H1 (cell line): Measurements from ENCODE around the gene VCP. TPM values are rescaled to one million over a fixed set of nuclear protein-coding genes. Genes with fewer than 3 reads are reported as not detected.

ENCODE experiments used
- FOSL1 ChIP-seq: IDR thresholded peaks from 2 replicates; pipeline ENCODE4 v1.6.1; 2011; ENCODE audit warnings: mild to moderate bottlenecking, low read depth, low read length, moderate library complexity; ENCODE audit not compliant: insufficient read depth
- GABPA ChIP-seq: IDR thresholded peaks from 2 replicates; pipeline ENCODE4 v1.6.1; 2011; ENCODE audit warnings: mild to moderate bottlenecking, low read length, moderate library complexity, borderline replicate concordance; ENCODE audit not compliant: insufficient read depth
- RFX5 ChIP-seq: IDR thresholded peaks from 2 replicates; pipeline ENCODE4 v1.6.1; 2011; ENCODE audit warnings: low read depth, low read length, improper control_type of control experiment, borderline replicate concordance
- RNF2 ChIP-seq: fragments of 200-900, 300-1000 bp; sonication (generic); IDR thresholded peaks from 2 replicates; pipeline ENCODE4 v1.7.1; 2016; ENCODE audit warnings: borderline replicate concordance, low read depth, mild to moderate bottlenecking, antibody characterized with exemption, low read length; ENCODE audit not compliant: poor library complexity, severe bottlenecking; ENCODE audit errors: missing control alignments
- SP4 ChIP-seq: IDR thresholded peaks from 2 replicates; pipeline ENCODE4 v1.6.1; 2012; ENCODE audit warnings: low read length, inconsistent platforms
- YY1 ChIP-seq: IDR thresholded peaks from 2 replicates; pipeline ENCODE4 v1.6.1; 2011; ENCODE audit warnings: low read depth, mild to moderate bottlenecking, low read length
- polyA plus RNA-seq, 7 experiments: library from polyadenylated mRNA; depleted of rRNA in 3 of 7; stranded (reverse) in 5 of 7; unstranded in 2 of 7; fragments of >200 nt in 5 of 7; fragments of 200-250 nt in 2 of 7; gene quantifications; 1 replicate in 5 of 7; 2 replicates in 1 of 7; 4 replicates in 1 of 7; pipeline versions ENCODE4 v1.2.1 to v1.2.3, GENCODE V29; 2011 to 2013; ENCODE audit warnings: missing spikeins in 2 of 7, mixed read lengths in 2 of 7
- total RNA-seq: library from RNA; stranded (reverse); fragmentation: NEBNext Ultra II Directional; extraction: Animal tissue kit (Norgen Biotek cat#: 25700); gene quantifications from 2 replicates; pipeline ENCODE4 v1.2.1, GENCODE V29; 2021
- TF ChIP-seq, protein P1 (sequence below): fragments of 300-600 bp; sonication (generic); IDR thresholded peaks from 2 replicates; pipeline ENCODE4 v1.7.1; 2012; ENCODE audit warnings: low read length, moderate library complexity, mild to moderate bottlenecking, inconsistent platforms; ENCODE audit not compliant: insufficient replicate concordance
- TF ChIP-seq, protein P2 (sequence below): IDR thresholded peaks from 2 replicates; pipeline ENCODE4 v1.6.1; 2011; ENCODE audit warnings: low read depth, mild to moderate bottlenecking, low read length; ENCODE audit not compliant: insufficient read depth
- TF ChIP-seq, protein P3 (sequence below): IDR thresholded peaks from 2 replicates; pipeline ENCODE4 v1.6.1; 2012; ENCODE audit warnings: low read length, inconsistent platforms

VCP gene
- total and polyA plus RNA-seq, 2 of the 8 experiments (the other 6 are each of a cell fraction or from before 2014, with no cell fraction given) = 173 to 375 TPM

DNA sequence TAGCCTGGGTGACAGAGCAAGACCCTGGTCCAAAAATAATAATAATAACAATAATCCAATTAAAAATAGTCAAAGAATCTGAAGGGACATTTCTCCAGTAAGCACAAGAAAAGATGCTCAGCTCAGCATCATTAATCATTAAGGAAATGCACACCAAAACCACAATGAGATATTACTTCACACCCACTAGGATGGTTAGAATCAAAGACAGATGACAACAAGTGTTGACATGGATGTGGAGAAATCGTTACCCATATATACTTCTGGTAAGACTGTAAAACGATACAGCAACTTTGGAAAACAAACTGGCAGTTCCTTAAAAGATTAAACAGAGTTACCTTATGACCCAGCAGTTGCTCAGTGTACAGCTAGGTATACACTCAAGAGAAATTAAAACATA lies 12.7 kb upstream of the VCP start (continued):
- TF ChIP-seq, protein P1, sequence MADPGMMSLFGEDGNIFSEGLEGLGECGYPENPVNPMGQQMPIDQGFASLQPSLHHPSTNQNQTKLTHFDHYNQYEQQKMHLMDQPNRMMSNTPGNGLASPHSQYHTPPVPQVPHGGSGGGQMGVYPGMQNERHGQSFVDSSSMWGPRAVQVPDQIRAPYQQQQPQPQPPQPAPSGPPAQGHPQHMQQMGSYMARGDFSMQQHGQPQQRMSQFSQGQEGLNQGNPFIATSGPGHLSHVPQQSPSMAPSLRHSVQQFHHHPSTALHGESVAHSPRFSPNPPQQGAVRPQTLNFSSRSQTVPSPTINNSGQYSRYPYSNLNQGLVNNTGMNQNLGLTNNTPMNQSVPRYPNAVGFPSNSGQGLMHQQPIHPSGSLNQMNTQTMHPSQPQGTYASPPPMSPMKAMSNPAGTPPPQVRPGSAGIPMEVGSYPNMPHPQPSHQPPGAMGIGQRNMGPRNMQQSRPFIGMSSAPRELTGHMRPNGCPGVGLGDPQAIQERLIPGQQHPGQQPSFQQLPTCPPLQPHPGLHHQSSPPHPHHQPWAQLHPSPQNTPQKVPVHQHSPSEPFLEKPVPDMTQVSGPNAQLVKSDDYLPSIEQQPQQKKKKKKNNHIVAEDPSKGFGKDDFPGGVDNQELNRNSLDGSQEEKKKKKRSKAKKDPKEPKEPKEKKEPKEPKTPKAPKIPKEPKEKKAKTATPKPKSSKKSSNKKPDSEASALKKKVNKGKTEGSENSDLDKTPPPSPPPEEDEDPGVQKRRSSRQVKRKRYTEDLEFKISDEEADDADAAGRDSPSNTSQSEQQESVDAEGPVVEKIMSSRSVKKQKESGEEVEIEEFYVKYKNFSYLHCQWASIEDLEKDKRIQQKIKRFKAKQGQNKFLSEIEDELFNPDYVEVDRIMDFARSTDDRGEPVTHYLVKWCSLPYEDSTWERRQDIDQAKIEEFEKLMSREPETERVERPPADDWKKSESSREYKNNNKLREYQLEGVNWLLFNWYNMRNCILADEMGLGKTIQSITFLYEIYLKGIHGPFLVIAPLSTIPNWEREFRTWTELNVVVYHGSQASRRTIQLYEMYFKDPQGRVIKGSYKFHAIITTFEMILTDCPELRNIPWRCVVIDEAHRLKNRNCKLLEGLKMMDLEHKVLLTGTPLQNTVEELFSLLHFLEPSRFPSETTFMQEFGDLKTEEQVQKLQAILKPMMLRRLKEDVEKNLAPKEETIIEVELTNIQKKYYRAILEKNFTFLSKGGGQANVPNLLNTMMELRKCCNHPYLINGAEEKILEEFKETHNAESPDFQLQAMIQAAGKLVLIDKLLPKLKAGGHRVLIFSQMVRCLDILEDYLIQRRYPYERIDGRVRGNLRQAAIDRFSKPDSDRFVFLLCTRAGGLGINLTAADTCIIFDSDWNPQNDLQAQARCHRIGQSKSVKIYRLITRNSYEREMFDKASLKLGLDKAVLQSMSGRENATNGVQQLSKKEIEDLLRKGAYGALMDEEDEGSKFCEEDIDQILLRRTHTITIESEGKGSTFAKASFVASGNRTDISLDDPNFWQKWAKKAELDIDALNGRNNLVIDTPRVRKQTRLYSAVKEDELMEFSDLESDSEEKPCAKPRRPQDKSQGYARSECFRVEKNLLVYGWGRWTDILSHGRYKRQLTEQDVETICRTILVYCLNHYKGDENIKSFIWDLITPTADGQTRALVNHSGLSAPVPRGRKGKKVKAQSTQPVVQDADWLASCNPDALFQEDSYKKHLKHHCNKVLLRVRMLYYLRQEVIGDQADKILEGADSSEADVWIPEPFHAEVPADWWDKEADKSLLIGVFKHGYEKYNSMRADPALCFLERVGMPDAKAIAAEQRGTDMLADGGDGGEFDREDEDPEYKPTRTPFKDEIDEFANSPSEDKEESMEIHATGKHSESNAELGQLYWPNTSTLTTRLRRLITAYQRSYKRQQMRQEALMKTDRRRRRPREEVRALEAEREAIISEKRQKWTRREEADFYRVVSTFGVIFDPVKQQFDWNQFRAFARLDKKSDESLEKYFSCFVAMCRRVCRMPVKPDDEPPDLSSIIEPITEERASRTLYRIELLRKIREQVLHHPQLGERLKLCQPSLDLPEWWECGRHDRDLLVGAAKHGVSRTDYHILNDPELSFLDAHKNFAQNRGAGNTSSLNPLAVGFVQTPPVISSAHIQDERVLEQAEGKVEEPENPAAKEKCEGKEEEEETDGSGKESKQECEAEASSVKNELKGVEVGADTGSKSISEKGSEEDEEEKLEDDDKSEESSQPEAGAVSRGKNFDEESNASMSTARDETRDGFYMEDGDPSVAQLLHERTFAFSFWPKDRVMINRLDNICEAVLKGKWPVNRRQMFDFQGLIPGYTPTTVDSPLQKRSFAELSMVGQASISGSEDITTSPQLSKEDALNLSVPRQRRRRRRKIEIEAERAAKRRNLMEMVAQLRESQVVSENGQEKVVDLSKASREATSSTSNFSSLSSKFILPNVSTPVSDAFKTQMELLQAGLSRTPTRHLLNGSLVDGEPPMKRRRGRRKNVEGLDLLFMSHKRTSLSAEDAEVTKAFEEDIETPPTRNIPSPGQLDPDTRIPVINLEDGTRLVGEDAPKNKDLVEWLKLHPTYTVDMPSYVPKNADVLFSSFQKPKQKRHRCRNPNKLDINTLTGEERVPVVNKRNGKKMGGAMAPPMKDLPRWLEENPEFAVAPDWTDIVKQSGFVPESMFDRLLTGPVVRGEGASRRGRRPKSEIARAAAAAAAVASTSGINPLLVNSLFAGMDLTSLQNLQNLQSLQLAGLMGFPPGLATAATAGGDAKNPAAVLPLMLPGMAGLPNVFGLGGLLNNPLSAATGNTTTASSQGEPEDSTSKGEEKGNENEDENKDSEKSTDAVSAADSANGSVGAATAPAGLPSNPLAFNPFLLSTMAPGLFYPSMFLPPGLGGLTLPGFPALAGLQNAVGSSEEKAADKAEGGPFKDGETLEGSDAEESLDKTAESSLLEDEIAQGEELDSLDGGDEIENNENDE = no peak
- TF ChIP-seq FOSL1 (no peak), SP4 (no peak), GABPA (no peak), YY1 (no peak), RNF2 (no peak), RFX5 (no peak)
- TF ChIP-seq, protein P2, sequence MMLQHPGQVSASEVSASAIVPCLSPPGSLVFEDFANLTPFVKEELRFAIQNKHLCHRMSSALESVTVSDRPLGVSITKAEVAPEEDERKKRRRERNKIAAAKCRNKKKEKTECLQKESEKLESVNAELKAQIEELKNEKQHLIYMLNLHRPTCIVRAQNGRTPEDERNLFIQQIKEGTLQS = no peak
- TF ChIP-seq, protein P3, sequence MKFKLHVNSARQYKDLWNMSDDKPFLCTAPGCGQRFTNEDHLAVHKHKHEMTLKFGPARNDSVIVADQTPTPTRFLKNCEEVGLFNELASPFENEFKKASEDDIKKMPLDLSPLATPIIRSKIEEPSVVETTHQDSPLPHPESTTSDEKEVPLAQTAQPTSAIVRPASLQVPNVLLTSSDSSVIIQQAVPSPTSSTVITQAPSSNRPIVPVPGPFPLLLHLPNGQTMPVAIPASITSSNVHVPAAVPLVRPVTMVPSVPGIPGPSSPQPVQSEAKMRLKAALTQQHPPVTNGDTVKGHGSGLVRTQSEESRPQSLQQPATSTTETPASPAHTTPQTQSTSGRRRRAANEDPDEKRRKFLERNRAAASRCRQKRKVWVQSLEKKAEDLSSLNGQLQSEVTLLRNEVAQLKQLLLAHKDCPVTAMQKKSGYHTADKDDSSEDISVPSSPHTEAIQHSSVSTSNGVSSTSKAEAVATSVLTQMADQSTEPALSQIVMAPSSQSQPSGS = no peak
